K562 (cell line): ENCODE data around the gene AKT1.

Experiments used
- ATF7 ChIP-seq: fragments of 450-650 bp; IDR thresholded peaks from 2 replicates; pipeline ENCODE4 v1.7.1; 2014; ENCODE audit warnings: mild to moderate bottlenecking, moderate library complexity
- CEBPB ChIP-seq: fragments of 450-650 bp; IDR thresholded peaks from 2 replicates; pipeline ENCODE4 v1.6.1; 2016; ENCODE audit warnings: missing genetic modification characterization, missing compliant biosample characterization
- EGR1 ChIP-seq: fragments of 450-650 bp; conservative IDR thresholded peaks from 2 replicates; pipeline ENCODE4 v1.6.1; 2017; ENCODE audit warnings: mild to moderate bottlenecking
- EHMT2 ChIP-seq: fragments of 450-650 bp; IDR thresholded peaks from 2 replicates; pipeline ENCODE4 v1.6.1; 2018; ENCODE audit warnings: antibody characterized with exemption
- FOXK2 ChIP-seq, 2 experiments: fragments of 450-650 bp; IDR thresholded peaks in 1 of 2; conservative IDR thresholded peaks in 1 of 2; 2 replicates each; pipeline ENCODE4 v1.6.1; 2016; ENCODE audit warnings: low read depth in 2 of 2, mild to moderate bottlenecking in 1 of 2
- NR3C1 ChIP-seq: sonication (generic); formaldehyde crosslinking; IDR thresholded peaks from 2 replicates; pipeline ENCODE4 v1.8.1; 2022; ENCODE audit warnings: missing genetic modification reagents
- SP1 ChIP-seq: sonication (generic); formaldehyde crosslinking; IDR thresholded peaks from 2 replicates; pipeline ENCODE4 v1.8.1; 2022; ENCODE audit warnings: mild to moderate bottlenecking, missing genetic modification reagents
- ZFP36 ChIP-seq: fragments of 150-350 bp; IDR thresholded peaks from 2 replicates; pipeline ENCODE4 v1.6.1; 2018; ENCODE audit warnings: low read length, low read depth; ENCODE audit not compliant: partially characterized antibody
- ZNF253 ChIP-seq: fragments of 250-450 bp; sonication (Bioruptor Pico); conservative IDR thresholded peaks from 2 replicates; pipeline ENCODE4 v1.6.1; 2021; ENCODE audit warnings: mild to moderate bottlenecking
- ZNF274 ChIP-seq: IDR thresholded peaks from 2 replicates; pipeline ENCODE4 v1.6.1; 2011; ENCODE audit warnings: low read depth, mild to moderate bottlenecking, low read length, moderate library complexity, borderline replicate concordance
- ZNF282 ChIP-seq: sonication (generic); formaldehyde crosslinking; IDR thresholded peaks from 2 replicates; pipeline ENCODE4 v1.8.1; 2023; ENCODE audit warnings: missing genetic modification reagents
- TF ChIP-seq, protein P1 (sequence below), 3 experiments: IDR thresholded peaks in 2 of 3; conservative IDR thresholded peaks in 1 of 3; 2 replicates each; pipeline ENCODE4 v1.5.1; 2011 to 2012; ENCODE audit warnings: low read length in 3 of 3, mild to moderate bottlenecking in 3 of 3, control low read depth in 2 of 3, improper control_type of control experiment in 1 of 3, inconsistent platforms in 1 of 3, low read depth in 1 of 3, mixed read lengths in 1 of 3, moderate library complexity in 1 of 3; ENCODE audit not compliant: insufficient read depth in 2 of 3

DNA sequence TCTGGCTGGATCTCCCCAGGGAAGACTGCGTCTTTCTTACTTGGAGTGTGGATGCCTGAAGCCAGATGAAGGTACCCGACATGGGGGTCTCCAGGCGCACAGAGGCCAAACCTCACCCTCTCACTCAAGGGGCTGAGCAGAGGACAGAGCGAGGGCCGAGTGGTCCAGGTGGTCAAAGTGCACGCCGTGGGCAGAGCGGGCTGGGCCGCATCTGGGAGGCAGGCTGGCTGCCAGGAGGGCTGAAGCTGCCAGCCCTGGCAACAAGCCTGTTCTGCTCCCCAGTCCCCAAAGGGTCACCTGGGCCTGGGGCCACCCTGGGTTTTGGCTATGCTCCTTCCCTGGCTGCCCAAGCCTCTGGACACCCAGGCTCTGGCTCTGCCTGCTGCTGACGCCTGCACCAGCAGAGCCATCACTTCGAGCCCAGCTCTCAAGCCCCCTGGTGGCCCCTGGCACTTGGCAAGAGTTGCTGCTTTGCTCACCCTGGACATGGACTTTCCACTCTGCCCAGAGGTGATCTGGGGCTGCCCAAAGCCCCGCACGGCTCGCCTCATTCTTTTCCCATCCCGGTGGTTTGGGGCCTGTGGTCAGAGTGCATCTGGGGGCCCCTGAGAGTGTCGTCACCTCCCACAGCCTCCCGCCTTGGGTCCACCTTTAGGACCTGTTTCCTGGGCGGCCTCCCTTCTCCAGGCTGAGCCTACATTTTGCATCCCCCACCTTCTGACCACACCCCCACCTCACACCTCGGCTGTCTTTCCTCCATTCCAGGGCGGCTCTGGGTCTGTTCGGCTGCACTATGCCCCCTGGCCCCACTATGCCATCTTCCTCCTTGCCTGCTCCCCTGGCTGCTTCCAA is 68.7 kb downstream of the AKT1 start:
- no peak for TF ChIP-seq EGR1
- no peak for TF ChIP-seq ZNF274
- no peak for TF ChIP-seq ZFP36
- no peak for TF ChIP-seq SP1 (CRISPR knock-in tag)
- no peak for TF ChIP-seq FOXK2 (conservative IDR thresholded peaks at IDR 0.05 in 1 of 2, IDR thresholded peaks at IDR 0.05 in 1 of 2; ENCODE audit: low read depth in 2 of 2)
- no peak for TF ChIP-seq NR3C1 (CRISPR knock-in tag)
- TF ChIP-seq CEBPB (tag), result no peak
- TF ChIP-seq ZNF253 (CRISPR knock-in tag), result no peak
- TF ChIP-seq, protein P1, sequence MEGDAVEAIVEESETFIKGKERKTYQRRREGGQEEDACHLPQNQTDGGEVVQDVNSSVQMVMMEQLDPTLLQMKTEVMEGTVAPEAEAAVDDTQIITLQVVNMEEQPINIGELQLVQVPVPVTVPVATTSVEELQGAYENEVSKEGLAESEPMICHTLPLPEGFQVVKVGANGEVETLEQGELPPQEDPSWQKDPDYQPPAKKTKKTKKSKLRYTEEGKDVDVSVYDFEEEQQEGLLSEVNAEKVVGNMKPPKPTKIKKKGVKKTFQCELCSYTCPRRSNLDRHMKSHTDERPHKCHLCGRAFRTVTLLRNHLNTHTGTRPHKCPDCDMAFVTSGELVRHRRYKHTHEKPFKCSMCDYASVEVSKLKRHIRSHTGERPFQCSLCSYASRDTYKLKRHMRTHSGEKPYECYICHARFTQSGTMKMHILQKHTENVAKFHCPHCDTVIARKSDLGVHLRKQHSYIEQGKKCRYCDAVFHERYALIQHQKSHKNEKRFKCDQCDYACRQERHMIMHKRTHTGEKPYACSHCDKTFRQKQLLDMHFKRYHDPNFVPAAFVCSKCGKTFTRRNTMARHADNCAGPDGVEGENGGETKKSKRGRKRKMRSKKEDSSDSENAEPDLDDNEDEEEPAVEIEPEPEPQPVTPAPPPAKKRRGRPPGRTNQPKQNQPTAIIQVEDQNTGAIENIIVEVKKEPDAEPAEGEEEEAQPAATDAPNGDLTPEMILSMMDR (IDR thresholded peaks at IDR 0.05 in 2 of 3, conservative IDR thresholded peaks at IDR 0.05 in 1 of 3; ENCODE audit: insufficient read depth in 2 of 3, low read depth in 1 of 3, low read length in 3 of 3), result 0 out of 6 replicates have a peak, but pooled peaks of 1 of the 3 experiments have one; percentile 7
- TF ChIP-seq ZNF282, result no peak
- TF ChIP-seq EHMT2, result no peak
- TF ChIP-seq ATF7, result no peak
